ENCODE results near the gene VENTX. TPM values are rescaled to one million over a fixed set of nuclear protein-coding genes. Genes with fewer than 3 reads are reported as not detected.

Gene VENTX
- total RNA-seq, 1 donor from 2014 or later, result not detected

DNA sequence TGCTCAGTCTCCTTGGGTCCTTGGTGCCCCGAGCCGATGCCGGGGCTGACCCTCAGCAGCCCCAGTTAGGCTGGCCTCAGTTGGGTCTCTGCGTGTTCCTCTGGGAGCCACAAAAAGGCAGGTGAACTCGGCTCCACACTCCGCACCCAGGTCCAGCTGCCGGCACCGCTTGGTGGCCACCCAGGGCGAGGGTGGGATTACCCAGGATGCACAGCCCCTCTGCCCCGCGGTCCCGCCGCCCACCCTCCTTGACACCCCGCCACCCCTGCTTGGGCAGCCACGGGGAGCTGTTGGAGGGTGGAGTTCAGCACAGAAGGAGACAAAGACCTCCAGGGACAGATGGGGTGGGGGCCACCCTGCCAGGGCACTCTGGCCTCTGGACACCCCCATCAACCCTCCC, 17.7 kb downstream of the VENTX start:
- H3K9ac ChIP-seq (ENCODE audit: low read depth in 1 of 3, low read length in 3 of 3), result no peak overlapping the region
- peaks cover 18 to 30% (median 24%) of the 10 kb centered on the region in 3 donors for H3K4me1 ChIP-seq (ENCODE audit: control insufficient read depth in 3 of 3, insufficient read depth in 3 of 3, low read length in 3 of 3)
- no peak overlapping the region for H3K4me3 ChIP-seq (ENCODE audit: low read length in 3 of 3)
- H3K27ac ChIP-seq (ENCODE audit: low read depth, low read length), result no peak overlapping the region
- peaks cover 7 to 17% (median 7%) of the 10 kb centered on the region in 3 donors for H3K27me3 ChIP-seq (ENCODE audit: control insufficient read depth in 3 of 3, insufficient read depth in 3 of 3, low read length in 3 of 3)
- no peaks in the 10 kb centered on the region for H3K36me3 ChIP-seq (ENCODE audit: control insufficient read depth in 3 of 3, insufficient read depth in 3 of 3, low read length in 3 of 3)
- H3K9me3 ChIP-seq (ENCODE audit: control insufficient read depth in 3 of 3, low read length in 3 of 3), result no peaks in the 10 kb centered on the region

DNA sequence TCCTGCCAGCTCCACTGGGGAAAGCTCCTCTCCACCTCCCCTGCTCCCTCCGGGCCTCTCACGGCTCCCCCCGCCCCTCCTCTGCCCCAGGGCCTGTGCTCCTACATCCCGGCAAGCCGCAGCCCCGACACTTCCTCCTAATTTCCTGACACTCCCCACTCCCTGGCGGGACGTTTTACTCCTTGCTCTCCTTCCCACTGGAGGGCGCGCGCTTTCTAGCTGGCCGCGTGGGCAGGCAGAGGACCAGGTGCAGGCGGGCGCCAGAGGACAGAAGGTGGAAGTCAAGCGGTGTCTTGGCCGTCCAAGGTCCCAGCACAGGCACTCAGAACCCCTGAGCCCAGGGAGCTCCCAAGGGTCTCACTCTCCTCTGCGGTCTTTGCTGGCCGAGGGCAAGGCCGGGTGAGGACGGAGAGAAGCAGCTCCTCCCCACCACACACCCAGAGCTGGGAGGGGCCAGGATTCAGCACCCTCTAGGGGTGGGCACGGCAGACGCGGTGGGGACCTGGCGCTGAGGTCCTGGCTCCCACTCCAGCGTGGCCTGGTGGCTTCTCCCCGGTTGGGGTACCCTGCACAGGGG, 19.9 kb downstream of the VENTX start:
- Histone ChIP-seq H3K27ac (ENCODE audit: low read depth, low read length) (no peak overlapping the region), H3K27me3 (ENCODE audit: control insufficient read depth in 3 of 3, insufficient read depth in 3 of 3, low read length in 3 of 3) (peaks cover 0 to 2% (median 0%) of the 10 kb centered on the region in 3 donors), H3K4me3 (ENCODE audit: low read length in 3 of 3) (peak overlapping the region; percentile 51 to 69 (median 56)), H3K4me1 (ENCODE audit: control insufficient read depth in 3 of 3, insufficient read depth in 3 of 3, low read length in 3 of 3) (peaks cover 24 to 43% (median 38%) of the 10 kb centered on the region in 3 donors), H3K36me3 (ENCODE audit: control insufficient read depth in 3 of 3, insufficient read depth in 3 of 3, low read length in 3 of 3) (peaks cover 0 to under 1% (median 0%) of the 10 kb centered on the region in 3 donors), H3K9me3 (ENCODE audit: control insufficient read depth in 3 of 3, low read length in 3 of 3) (no peaks in the 10 kb centered on the region), H3K9ac (ENCODE audit: low read depth in 1 of 3, low read length in 3 of 3) (peak overlapping the region in 1 of 3 donors; percentile 40)

DNA sequence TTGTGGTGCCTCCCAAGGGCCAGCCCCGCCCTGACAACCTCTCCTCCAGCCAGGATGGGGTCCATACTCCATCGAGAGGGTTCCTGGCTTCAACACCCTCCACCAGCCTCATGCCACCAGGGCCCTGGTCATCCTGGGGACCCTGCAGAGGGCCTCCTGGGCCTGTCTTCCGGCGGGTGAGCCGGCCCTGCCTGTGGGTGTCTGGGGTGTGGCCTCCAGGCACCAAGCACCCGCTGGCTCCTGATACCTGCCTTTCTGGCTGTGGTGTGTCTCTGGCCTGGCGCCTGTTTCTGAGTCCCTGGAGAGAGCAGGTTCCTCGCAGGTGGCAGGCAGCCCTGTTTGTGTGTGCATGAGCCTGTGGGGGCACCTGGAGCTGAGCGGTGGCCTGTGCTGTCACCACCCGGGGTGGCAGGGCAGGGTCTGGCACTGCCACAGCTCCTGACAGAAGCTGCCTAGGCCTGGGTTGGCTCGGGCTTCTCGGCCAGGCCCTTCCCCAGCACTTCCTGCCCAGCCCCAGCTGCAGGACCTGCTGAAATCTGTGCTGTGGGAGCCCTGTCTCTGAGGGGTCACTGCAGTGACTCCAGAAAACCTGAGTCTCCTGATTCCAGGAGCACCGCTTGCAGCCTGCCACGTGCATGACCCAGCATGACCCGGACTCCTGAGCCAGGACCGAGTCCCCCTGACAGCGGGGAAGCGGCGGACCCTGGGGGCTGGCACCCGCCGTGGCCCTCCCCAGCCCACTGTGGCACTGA, 20.6 kb downstream of the VENTX start:
- H3K4me1 ChIP-seq (ENCODE audit: control insufficient read depth in 3 of 3, insufficient read depth in 3 of 3, low read length in 3 of 3), result peaks cover 27 to 46% (median 41%) of the 10 kb centered on the region in 3 donors

DNA sequence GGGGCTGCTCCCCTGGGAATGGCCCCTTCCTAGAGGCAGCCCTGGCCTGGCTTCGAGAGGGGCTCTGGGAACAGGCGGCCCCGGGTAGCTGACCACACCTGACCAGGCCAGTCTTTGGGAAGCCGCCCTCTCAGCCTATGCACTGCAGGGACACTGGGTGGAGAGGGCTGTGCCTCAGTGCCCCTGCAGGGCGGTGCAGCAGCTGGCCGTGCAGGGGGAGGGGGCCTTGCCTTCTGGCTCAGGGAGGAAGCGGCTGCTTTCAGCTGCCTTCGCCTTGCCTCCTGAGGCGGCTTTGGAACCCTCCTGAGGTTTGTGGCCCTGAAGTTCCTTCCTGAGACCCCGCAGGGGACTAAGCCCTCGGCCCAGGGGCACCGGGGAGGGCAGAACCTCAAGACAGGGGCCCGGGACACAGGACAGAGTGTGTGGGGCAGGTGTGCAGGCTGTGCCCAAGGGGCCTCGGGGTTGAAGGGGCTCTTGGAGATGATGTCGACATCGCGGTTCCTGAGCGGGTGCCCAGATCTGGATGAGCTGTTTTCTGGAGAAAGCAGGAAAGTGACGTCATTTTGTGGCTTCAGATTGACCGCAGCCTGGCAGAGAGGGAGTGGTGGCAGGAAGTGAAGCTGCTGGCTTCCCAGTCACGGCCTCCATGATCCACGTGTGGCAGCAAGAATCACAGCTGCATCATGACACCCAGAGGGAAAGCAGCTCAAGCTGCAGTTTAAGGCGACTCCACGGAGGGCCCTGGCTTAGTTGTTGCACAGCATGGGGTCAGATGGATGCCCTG, 21.4 kb downstream of the VENTX start:
- H3K36me3 ChIP-seq (ENCODE audit: control insufficient read depth in 3 of 3, insufficient read depth in 3 of 3, low read length in 3 of 3), result peaks cover 0 to 2% (median 0%) of the 10 kb centered on the region in 3 donors
- H3K27me3 ChIP-seq (ENCODE audit: control insufficient read depth in 3 of 3, insufficient read depth in 3 of 3, low read length in 3 of 3), result no peaks in the 10 kb centered on the region
- H3K9ac ChIP-seq (ENCODE audit: low read depth in 1 of 3, low read length in 3 of 3), result no peak overlapping the region
- H3K9me3 ChIP-seq (ENCODE audit: control insufficient read depth in 3 of 3, low read length in 3 of 3), result no peaks in the 10 kb centered on the region
- peaks cover 27 to 46% (median 41%) of the 10 kb centered on the region in 3 donors for H3K4me1 ChIP-seq (ENCODE audit: control insufficient read depth in 3 of 3, insufficient read depth in 3 of 3, low read length in 3 of 3)
- no peak overlapping the region for H3K4me3 ChIP-seq (ENCODE audit: low read length in 3 of 3)
- H3K27ac ChIP-seq (ENCODE audit: low read depth, low read length), result peak overlapping the region; percentile 56

More for the DNA sequence above, 20.6 kb downstream of the VENTX start:
- Histone ChIP-seq H3K9ac (ENCODE audit: low read depth in 1 of 3, low read length in 3 of 3) (peak overlapping the region in 1 of 3 donors; percentile 8), H3K4me3 (ENCODE audit: low read length in 3 of 3) (peak overlapping the region in 2 of 3 donors; percentile 56 to 69), H3K27me3 (ENCODE audit: control insufficient read depth in 3 of 3, insufficient read depth in 3 of 3, low read length in 3 of 3) (no peaks in the 10 kb centered on the region), H3K27ac (ENCODE audit: low read depth, low read length) (peak overlapping the region; percentile 56), H3K36me3 (ENCODE audit: control insufficient read depth in 3 of 3, insufficient read depth in 3 of 3, low read length in 3 of 3) (peaks cover 0 to 2% (median 0%) of the 10 kb centered on the region in 3 donors), H3K9me3 (ENCODE audit: control insufficient read depth in 3 of 3, low read length in 3 of 3) (no peaks in the 10 kb centered on the region)

DNA sequence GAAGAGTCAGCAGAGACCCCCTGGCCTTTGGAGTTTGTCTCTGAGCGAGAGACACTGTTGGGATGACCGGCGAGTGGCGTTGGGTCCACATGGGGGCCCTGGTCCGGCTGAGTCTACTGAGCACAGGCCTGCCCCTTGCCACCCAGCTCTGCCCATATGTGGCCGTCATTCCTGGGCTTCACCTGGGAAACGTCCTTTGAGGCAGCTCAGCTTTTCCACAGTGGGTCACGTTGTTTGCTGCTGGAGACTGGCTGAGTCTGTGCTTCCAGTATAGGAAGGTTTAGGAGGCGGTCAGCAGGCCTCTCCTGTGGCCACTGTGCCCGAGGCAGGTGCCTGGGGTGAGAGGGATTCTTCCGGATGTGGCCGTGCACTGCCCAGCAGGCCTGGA, 21.9 kb downstream of the VENTX start:
- Histone ChIP-seq H3K27me3 (ENCODE audit: control insufficient read depth in 3 of 3, insufficient read depth in 3 of 3, low read length in 3 of 3) (no peaks in the 10 kb centered on the region), H3K36me3 (ENCODE audit: control insufficient read depth in 3 of 3, insufficient read depth in 3 of 3, low read length in 3 of 3) (peaks cover 0 to 2% (median 0%) of the 10 kb centered on the region in 3 donors), H3K9ac (ENCODE audit: low read depth in 1 of 3, low read length in 3 of 3) (no peak overlapping the region), H3K4me1 (ENCODE audit: control insufficient read depth in 3 of 3, insufficient read depth in 3 of 3, low read length in 3 of 3) (peaks cover 27 to 46% (median 41%) of the 10 kb centered on the region in 3 donors), H3K4me3 (ENCODE audit: low read length in 3 of 3) (no peak overlapping the region), H3K27ac (ENCODE audit: low read depth, low read length) (peak overlapping the region; percentile 51), H3K9me3 (ENCODE audit: control insufficient read depth in 3 of 3, low read length in 3 of 3) (no peaks in the 10 kb centered on the region)

DNA sequence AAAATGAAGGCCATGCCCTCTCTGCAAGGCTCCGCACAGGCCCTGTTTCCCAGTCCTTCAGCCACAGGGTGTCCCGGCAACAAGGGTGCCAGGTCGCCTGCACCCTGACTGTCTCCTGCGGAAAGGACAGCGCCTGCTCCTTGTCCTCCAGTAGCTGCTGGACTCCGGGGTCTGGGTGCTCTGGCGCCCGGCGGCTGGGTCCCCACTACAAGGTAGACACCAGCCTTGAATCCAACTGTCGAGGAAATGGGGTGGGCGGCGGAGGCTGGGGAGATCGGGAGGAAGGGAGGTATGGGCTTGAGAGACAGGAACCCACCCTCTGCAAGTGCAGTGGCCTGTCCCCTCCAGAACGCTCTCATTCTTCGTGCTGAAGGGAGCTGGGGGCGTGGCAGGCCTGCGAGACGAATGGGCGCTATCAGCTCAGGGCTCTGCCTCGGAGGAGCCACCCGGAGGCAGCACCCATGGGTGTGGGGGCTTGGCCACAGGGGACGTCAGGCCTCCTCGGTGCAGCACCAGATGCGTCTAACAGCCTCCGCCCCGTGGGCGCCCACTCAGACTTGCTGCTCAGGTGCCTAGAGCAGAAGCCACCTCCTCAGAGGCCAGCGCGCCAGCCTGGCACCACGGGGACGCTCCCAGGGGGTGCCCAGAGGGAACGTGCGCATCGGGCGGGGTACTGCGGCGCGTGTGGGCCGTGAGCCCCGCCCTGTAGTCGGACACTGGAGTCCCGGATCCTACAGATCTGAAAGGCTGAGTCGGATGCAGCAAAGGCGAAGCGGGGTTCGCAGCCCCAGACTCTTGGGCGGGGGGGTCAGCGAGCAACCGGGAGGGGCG, 23.5 kb downstream of the VENTX start:
- H3K4me3 ChIP-seq (ENCODE audit: low read length in 3 of 3), result peak overlapping the region; percentile 63 to 79 (median 77)
- H3K4me1 ChIP-seq (ENCODE audit: control insufficient read depth in 3 of 3, insufficient read depth in 3 of 3, low read length in 3 of 3), result peaks cover 27 to 46% (median 41%) of the 10 kb centered on the region in 3 donors
- no peaks in the 10 kb centered on the region for H3K27me3 ChIP-seq (ENCODE audit: control insufficient read depth in 3 of 3, insufficient read depth in 3 of 3, low read length in 3 of 3)
- H3K36me3 ChIP-seq (ENCODE audit: control insufficient read depth in 3 of 3, insufficient read depth in 3 of 3, low read length in 3 of 3), result peaks cover 0 to 2% (median 0%) of the 10 kb centered on the region in 3 donors
- no peaks in the 10 kb centered on the region for H3K9me3 ChIP-seq (ENCODE audit: control insufficient read depth in 3 of 3, low read length in 3 of 3)
- H3K27ac ChIP-seq (ENCODE audit: low read depth, low read length), result peak overlapping the region; percentile 72
- H3K9ac ChIP-seq (ENCODE audit: low read depth in 1 of 3, low read length in 3 of 3), result peak overlapping the region; percentile 70 to 84 (median 76)

DNA sequence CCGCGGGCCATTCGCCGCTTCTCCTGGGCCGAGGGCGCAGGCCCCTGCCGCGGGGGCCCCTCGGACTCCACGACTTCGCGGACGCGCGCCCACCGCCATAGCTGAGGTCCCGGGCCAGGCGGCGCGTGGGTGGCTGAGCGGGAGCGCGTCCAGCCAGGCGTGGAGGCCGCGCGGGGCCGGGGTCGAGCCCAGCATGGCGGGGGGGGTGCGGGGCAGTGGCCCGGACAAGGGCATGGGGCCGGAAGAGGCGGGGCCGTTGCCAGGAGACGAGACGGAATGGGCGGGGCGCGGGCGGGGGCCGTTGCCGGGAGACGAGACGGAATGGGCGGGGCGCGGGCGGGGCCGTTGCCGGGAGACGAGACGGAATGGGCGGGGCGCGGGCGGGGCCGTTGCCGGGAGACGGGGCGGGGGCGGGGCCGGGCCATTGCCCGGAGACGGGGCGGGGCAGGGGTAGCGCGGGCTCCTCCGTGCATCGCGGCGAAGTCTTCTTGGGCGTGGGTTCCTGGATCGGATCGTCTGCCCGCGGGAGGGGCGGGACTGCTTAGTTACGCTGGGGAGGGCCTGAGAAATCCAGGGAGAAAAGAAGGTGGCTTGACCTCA, 24.2 kb downstream of the VENTX start:
- H3K9me3 ChIP-seq (ENCODE audit: control insufficient read depth in 3 of 3, low read length in 3 of 3), result no peaks in the 10 kb centered on the region
- peak overlapping the region; percentile 72 for H3K27ac ChIP-seq (ENCODE audit: low read depth, low read length)
- H3K4me1 ChIP-seq (ENCODE audit: control insufficient read depth in 3 of 3, insufficient read depth in 3 of 3, low read length in 3 of 3), result peaks cover 27 to 46% (median 41%) of the 10 kb centered on the region in 3 donors
- peak overlapping the region; percentile 63 to 79 (median 77) for H3K4me3 ChIP-seq (ENCODE audit: low read length in 3 of 3)
- H3K27me3 ChIP-seq (ENCODE audit: control insufficient read depth in 3 of 3, insufficient read depth in 3 of 3, low read length in 3 of 3), result no peaks in the 10 kb centered on the region
- peaks cover 0 to 2% (median 0%) of the 10 kb centered on the region in 3 donors for H3K36me3 ChIP-seq (ENCODE audit: control insufficient read depth in 3 of 3, insufficient read depth in 3 of 3, low read length in 3 of 3)
- peak overlapping the region in 2 of 3 donors; percentile 76 to 84 for H3K9ac ChIP-seq (ENCODE audit: low read depth in 1 of 3, low read length in 3 of 3)

DNA sequence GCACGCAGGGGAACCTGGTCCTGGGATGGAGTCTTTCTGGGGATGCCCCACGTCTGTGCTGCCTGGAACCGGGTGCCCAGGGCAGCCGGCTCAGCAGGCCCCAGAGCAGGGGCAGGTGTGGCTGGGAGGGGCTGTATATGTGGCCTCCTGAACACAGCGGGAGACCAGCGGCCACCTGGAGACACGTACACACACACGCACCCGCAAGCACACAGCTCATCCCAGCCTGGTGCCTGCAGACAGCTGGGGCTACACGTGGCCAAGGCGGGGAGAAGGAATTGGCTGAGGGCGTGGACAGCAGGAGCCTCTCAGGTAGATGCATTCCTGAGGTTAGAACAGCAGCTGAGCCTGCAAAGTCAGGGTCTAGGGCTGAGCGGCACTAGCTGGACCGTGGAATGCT, 25.0 kb downstream of the VENTX start:
- no peak overlapping the region for H3K27ac ChIP-seq (ENCODE audit: low read depth, low read length)
- H3K9ac ChIP-seq (ENCODE audit: low read depth in 1 of 3, low read length in 3 of 3), result peak overlapping the region in 1 of 3 donors; percentile 25
- peaks cover 23 to 42% (median 36%) of the 10 kb centered on the region in 3 donors for H3K4me1 ChIP-seq (ENCODE audit: control insufficient read depth in 3 of 3, insufficient read depth in 3 of 3, low read length in 3 of 3)
- no peak overlapping the region for H3K4me3 ChIP-seq (ENCODE audit: low read length in 3 of 3)
- no peaks in the 10 kb centered on the region for H3K27me3 ChIP-seq (ENCODE audit: control insufficient read depth in 3 of 3, insufficient read depth in 3 of 3, low read length in 3 of 3)
- peaks cover 0 to 2% (median 0%) of the 10 kb centered on the region in 3 donors for H3K36me3 ChIP-seq (ENCODE audit: control insufficient read depth in 3 of 3, insufficient read depth in 3 of 3, low read length in 3 of 3)
- H3K9me3 ChIP-seq (ENCODE audit: control insufficient read depth in 3 of 3, low read length in 3 of 3), result no peaks in the 10 kb centered on the region

DNA sequence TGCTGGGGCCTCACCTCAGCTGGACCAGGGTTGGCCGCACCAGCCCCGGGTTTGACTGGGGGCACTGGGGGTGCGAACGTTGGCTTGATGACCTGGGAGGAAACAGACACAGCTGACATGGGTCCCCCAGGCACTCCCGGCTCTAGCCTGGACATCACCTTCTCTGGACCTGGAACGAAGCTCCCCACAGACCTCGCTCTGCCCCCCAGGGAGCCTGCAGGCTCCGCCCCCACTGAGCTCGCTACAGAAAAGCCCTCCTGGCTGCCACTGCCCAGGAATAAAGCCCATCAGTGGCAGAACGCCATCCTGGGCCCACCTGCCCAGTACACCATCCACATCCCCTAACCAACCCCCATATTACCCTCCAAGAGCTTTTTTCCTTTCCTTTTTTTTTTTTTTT, 26.0 kb downstream of the VENTX start:
- H3K36me3 ChIP-seq (ENCODE audit: control insufficient read depth in 3 of 3, insufficient read depth in 3 of 3, low read length in 3 of 3), result peaks cover 0 to 2% (median 0%) of the 10 kb centered on the region in 3 donors
- no peak overlapping the region for H3K9ac ChIP-seq (ENCODE audit: low read depth in 1 of 3, low read length in 3 of 3)
- no peak overlapping the region for H3K4me3 ChIP-seq (ENCODE audit: low read length in 3 of 3)
- H3K4me1 ChIP-seq (ENCODE audit: control insufficient read depth in 3 of 3, insufficient read depth in 3 of 3, low read length in 3 of 3), result peaks cover 18 to 32% (median 27%) of the 10 kb centered on the region in 3 donors
- no peaks in the 10 kb centered on the region for H3K27me3 ChIP-seq (ENCODE audit: control insufficient read depth in 3 of 3, insufficient read depth in 3 of 3, low read length in 3 of 3)
- H3K9me3 ChIP-seq (ENCODE audit: control insufficient read depth in 3 of 3, low read length in 3 of 3), result no peaks in the 10 kb centered on the region
- H3K27ac ChIP-seq (ENCODE audit: low read depth, low read length), result no peak overlapping the region

Measured in skeletal muscle tissue (tissue), 4 donors.